Calu3 (cell line): Measurements from ENCODE around the gene DUSP10. TPM values are rescaled to one million over a fixed set of nuclear protein-coding genes. Genes with fewer than 3 reads are reported as not detected.

Source experiments
- BruUV-seq: library from RNA; stranded (reverse); fragments of 400-500 nt; replicated peaks from 2 replicates; lab custom pipeline; 2021; lab: Mats Ljungman, UMichigan
- CTCF ChIA-PET: fragments of 300-600 bp; sonication (Branson Sonifier 250); formaldehyde crosslinking; loops from one replicate; lab custom pipeline; 2022; ENCODE audit warnings: antibody characterized with exemption; lab: Charles Lee
- DNase-seq: peaks from one replicate; pipeline ENCODE4 v3.0.0; 2022
- H3K27ac Mint-ChIP-seq: one replicate; pipeline ENCODE4 v1.8.0; 2022; ENCODE audit warnings: mixed read lengths; ENCODE audit not compliant: unreplicated experiment
- H3K27me3 Mint-ChIP-seq: one replicate; pipeline ENCODE4 v1.8.0; 2022; ENCODE audit warnings: mixed read lengths; ENCODE audit not compliant: unreplicated experiment
- H3K36me3 Mint-ChIP-seq: one replicate; pipeline ENCODE4 v1.8.0; 2022; ENCODE audit warnings: mild to moderate bottlenecking, moderate library complexity, mixed read lengths; ENCODE audit not compliant: insufficient read depth, unreplicated experiment
- H3K4me1 Mint-ChIP-seq: one replicate; pipeline ENCODE4 v1.8.0; 2022; ENCODE audit warnings: mild to moderate bottlenecking, low read depth, mixed read lengths; ENCODE audit not compliant: unreplicated experiment
- H3K4me3 Mint-ChIP-seq: one replicate; pipeline ENCODE4 v1.8.0; 2022; ENCODE audit warnings: mild to moderate bottlenecking, low read depth, moderate library complexity, mixed read lengths; ENCODE audit not compliant: unreplicated experiment
- H3K9me3 Mint-ChIP-seq: one replicate; pipeline ENCODE4 v1.8.0; 2022; ENCODE audit warnings: low read depth, mixed read lengths; ENCODE audit not compliant: unreplicated experiment
- CTCF ChIP-seq: fragments of 200-600 bp; IDR thresholded peaks from one replicate; pipeline ENCODE4 v1.8.0; 2022; ENCODE audit warnings: antibody characterized with exemption; ENCODE audit not compliant: unreplicated experiment
- intact Hi-C: fragments of 100-400 bp; cut with micrococcal nuclease; formaldehyde crosslinking; loops from one replicate; pipeline ENCODE4 v1.10.0; 2022; ENCODE audit not compliant: unreplicated experiment
- total RNA-seq: library from RNA; stranded (reverse); gene quantifications from 2 replicates; pipeline ENCODE4 v1.2.3, GENCODE V29; 2022

The DUSP10 gene
- total RNA-seq, 1 experiment from 2014 or later, result 55.1 TPM

GRCh38 chr1:221699978-221700519 is 41.8 kb downstream of the DUSP10 start:
- peaks cover 70% of the 10 kb centered on the region for H3K36me3 Mint-ChIP-seq
- H3K9me3 Mint-ChIP-seq, result no peaks in the 10 kb centered on the region
- H3K27me3 Mint-ChIP-seq, result no peaks in the 10 kb centered on the region
- intact Hi-C loops, result no loop called here
- no peak for TF ChIP-seq CTCF
- peaks cover 18% of the 10 kb centered on the region for H3K4me1 Mint-ChIP-seq
- CTCF ChIA-PET, result interaction anchor here (0.6 kb wide), 1 partner anchor 937 kb away, joined by 5 read pairs; no protein-coding TSS in a partner anchor
- DNase-seq, result no peak
- H3K27ac Mint-ChIP-seq, result peak overlapping the region; percentile 57
- no peak overlapping the region for H3K4me3 Mint-ChIP-seq
- BruUV-seq, result no TSS peak

GRCh38 chr1:221699577-221699976 is 42.3 kb downstream of the DUSP10 start:
- no peak overlapping the region for H3K4me3 Mint-ChIP-seq
- intact Hi-C loops, result no loop called here
- peaks cover 66% of the 10 kb centered on the region for H3K36me3 Mint-ChIP-seq
- peak overlapping the region; percentile 57 for H3K27ac Mint-ChIP-seq
- no peaks in the 10 kb centered on the region for H3K9me3 Mint-ChIP-seq
- peaks cover 18% of the 10 kb centered on the region for H3K4me1 Mint-ChIP-seq
- DNase-seq, result no peak
- TF ChIP-seq CTCF, result no peak
- no peaks in the 10 kb centered on the region for H3K27me3 Mint-ChIP-seq
- CTCF ChIA-PET, result no interaction called here
- BruUV-seq, result no TSS peak

- peaks cover 57% of the 10 kb centered on the region for H3K36me3 Mint-ChIP-seq
- H3K4me1 Mint-ChIP-seq, result peaks cover 18% of the 10 kb centered on the region
- BruUV-seq, result no TSS peak
- H3K4me3 Mint-ChIP-seq, result no peak overlapping the region
- H3K27me3 Mint-ChIP-seq, result no peaks in the 10 kb centered on the region
- no peak for TF ChIP-seq CTCF
- CTCF ChIA-PET, result no interaction called here
- intact Hi-C loops, result no loop called here
- no peaks in the 10 kb centered on the region for H3K9me3 Mint-ChIP-seq
- DNase-seq, result no peak
- H3K27ac Mint-ChIP-seq, result peak overlapping the region; percentile 11
Observed at GRCh38 chr1:221698579-221699349, 43.1 kb downstream of the DUSP10 start.

GRCh38 chr1:221697923-221698425 is 43.9 kb downstream of the DUSP10 start:
- no TSS peak for BruUV-seq
- TF ChIP-seq CTCF, result no peak
- Mint-ChIP-seq H3K9me3 (no peaks in the 10 kb centered on the region), H3K27me3 (no peaks in the 10 kb centered on the region), H3K4me1 (peaks cover 18% of the 10 kb centered on the region), H3K4me3 (no peak overlapping the region), H3K27ac (peak overlapping the region; percentile 11), H3K36me3 (peaks cover 55% of the 10 kb centered on the region)
- CTCF ChIA-PET, result interaction anchor here (0.7 kb wide), 1 partner anchor 117 kb away, joined by 5 read pairs; no protein-coding TSS in a partner anchor
- no peak for DNase-seq
- intact Hi-C loops, result no loop called here
